ENCODE measurements around the gene FOXP2. TPM values are rescaled to one million over a fixed set of nuclear protein-coding genes. Genes with fewer than 3 reads are reported as not detected.

The FOXP2 gene
- total RNA-seq, 1 donor from 2014 or later, result not detected

DNA sequence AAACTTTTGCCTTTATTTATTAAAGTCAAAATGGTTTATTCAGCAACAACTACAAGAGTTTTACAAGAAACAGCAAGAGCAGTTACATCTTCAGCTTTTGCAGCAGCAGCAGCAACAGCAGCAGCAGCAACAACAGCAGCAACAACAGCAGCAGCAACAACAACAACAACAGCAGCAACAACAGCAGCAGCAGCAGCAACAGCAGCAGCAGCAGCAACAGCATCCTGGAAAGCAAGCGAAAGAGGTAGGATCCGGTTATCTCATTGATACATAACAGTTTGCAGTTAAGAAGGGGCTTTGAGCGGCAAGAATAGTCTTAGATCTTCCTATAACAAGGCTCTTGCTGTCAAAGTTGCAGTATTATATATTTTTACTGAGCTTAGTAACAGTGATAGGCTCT is 215.1 kb downstream of the FOXP2 start:
- no peaks in the 10 kb centered on the region for H3K27me3 Mint-ChIP-seq
- TF ChIP-seq, protein P1, sequence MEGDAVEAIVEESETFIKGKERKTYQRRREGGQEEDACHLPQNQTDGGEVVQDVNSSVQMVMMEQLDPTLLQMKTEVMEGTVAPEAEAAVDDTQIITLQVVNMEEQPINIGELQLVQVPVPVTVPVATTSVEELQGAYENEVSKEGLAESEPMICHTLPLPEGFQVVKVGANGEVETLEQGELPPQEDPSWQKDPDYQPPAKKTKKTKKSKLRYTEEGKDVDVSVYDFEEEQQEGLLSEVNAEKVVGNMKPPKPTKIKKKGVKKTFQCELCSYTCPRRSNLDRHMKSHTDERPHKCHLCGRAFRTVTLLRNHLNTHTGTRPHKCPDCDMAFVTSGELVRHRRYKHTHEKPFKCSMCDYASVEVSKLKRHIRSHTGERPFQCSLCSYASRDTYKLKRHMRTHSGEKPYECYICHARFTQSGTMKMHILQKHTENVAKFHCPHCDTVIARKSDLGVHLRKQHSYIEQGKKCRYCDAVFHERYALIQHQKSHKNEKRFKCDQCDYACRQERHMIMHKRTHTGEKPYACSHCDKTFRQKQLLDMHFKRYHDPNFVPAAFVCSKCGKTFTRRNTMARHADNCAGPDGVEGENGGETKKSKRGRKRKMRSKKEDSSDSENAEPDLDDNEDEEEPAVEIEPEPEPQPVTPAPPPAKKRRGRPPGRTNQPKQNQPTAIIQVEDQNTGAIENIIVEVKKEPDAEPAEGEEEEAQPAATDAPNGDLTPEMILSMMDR (IDR thresholded peaks at IDR 0.05), result no peak
- H3K27ac Mint-ChIP-seq, result no peak overlapping the region
- H3K9me3 Mint-ChIP-seq, result no peaks in the 10 kb centered on the region
- ATAC-seq (ENCODE audit: low read depth), result no peak
- ChIA-PET CTCF (no interaction called here), POLR2A (interaction anchor here (0.6 kb wide), 1 partner anchor 19 kb away, joined by 3 read pairs; no protein-coding TSS in a partner anchor)
- no peak for DNase-seq
- H3K4me1 Mint-ChIP-seq, result no peaks in the 10 kb centered on the region
- H3K36me3 Mint-ChIP-seq (ENCODE audit: low read depth), result no peaks in the 10 kb centered on the region
- no peak overlapping the region for H3K4me3 Mint-ChIP-seq
- intact Hi-C loops (cut with micrococcal nuclease), result no loop called here

DNA sequence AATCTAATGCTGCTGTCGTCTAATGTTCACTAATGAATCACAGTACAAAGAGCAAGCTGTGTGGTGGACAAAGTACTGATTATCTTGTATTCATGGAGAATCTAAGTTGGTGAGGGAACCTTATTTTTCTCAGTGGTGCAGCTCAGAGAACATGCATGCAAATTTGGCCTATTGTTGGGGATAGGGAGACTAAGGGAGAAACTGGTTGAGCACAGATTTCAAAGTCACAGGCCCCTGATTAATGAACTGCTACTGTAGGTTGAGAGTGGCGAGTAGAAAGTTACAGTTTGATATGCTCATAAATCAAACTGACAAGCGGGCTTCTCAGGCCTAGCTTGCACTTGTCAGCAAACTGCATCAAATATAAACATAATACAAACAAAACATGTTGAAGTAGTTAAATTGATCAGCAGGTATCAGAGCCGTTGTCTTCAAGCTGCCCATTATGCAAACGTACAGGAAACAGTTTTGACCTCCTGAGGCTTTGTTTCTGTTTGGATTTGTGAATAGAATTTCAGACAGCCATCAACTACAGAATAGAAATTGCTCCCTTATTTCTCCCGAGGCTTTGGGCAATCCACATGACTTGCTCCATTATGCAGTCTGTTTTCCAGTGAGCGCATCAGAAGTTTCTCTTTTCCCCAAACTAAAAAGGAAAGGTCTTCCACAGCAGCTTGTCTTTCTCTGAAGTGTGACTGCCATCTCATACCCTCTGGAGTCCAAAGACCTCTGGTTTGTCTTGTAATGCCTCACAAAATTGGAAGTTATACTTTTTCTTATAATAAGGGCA is 215.8 kb downstream of the FOXP2 start:
- ATAC-seq (ENCODE audit: low read depth) (no peak), DNase-seq (no peak)
- intact Hi-C loops (cut with micrococcal nuclease), result no loop called here
- no peaks in the 10 kb centered on the region for H3K36me3 Mint-ChIP-seq (ENCODE audit: low read depth)
- ChIA-PET POLR2A (interaction anchor here (0.6 kb wide), 1 partner anchor 19 kb away, joined by 3 read pairs; no protein-coding TSS in a partner anchor), CTCF (no interaction called here)
- H3K4me1 Mint-ChIP-seq, result no peaks in the 10 kb centered on the region
- no peaks in the 10 kb centered on the region for H3K9me3 Mint-ChIP-seq
- no peak overlapping the region for H3K4me3 Mint-ChIP-seq
- H3K27ac Mint-ChIP-seq, result no peak overlapping the region
- TF ChIP-seq, protein P1 (IDR thresholded peaks at IDR 0.05), result no peak
- H3K27me3 Mint-ChIP-seq, result no peaks in the 10 kb centered on the region

DNA sequence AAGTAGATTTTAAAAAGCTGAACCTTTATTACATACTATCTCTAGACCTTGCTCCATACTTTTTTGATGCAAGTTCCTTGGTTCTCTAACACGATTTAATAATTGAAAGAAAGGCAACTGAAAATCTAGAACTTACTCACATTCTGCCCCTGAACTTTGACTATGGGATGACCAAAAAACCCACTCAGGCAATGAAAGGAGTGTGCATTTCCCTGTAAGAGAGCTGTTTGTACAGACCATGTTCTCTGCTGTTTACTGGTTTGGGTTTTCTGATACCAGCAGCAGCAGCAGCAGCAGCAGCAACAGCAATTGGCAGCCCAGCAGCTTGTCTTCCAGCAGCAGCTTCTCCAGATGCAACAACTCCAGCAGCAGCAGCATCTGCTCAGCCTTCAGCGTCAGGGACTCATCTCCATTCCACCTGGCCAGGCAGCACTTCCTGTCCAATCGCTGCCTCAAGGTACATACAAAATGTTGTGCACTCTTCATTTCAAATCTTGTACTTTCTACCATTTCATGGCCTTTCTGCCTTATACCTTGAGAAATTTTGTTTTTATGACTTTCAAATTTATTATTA is 216.7 kb downstream of the FOXP2 start:
- Mint-ChIP-seq H3K9me3 (no peaks in the 10 kb centered on the region), H3K4me1 (no peaks in the 10 kb centered on the region), H3K4me3 (no peak overlapping the region), H3K36me3 (ENCODE audit: low read depth) (no peaks in the 10 kb centered on the region), H3K27ac (no peak overlapping the region), H3K27me3 (no peaks in the 10 kb centered on the region)
- CTCF ChIA-PET, result no interaction called here
- POLR2A ChIA-PET, result no interaction called here
- no peak for DNase-seq
- no peak for ATAC-seq (ENCODE audit: low read depth)
- TF ChIP-seq, protein P1 (IDR thresholded peaks at IDR 0.05), result no peak
- intact Hi-C loops (cut with micrococcal nuclease), result no loop called here

DNA sequence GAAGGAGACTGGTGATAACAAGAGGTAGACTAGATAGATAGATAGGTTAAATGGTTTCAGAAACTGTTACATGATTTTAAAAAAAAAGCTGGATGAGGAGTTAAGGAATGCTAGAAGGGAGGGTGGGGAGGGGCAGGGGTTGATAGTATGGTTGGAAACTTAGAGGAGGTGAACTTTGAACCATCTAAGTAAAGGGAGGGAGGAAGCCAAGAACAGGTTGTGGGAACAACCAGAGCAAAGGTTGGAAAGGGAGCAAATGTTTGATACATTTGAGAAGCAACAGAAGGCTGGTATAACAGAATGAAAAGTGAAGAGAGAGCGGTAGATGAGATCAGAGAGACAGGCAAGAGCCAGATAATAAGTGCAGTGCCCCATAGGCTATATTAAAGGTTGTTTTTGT is 224.8 kb downstream of the FOXP2 start:
- intact Hi-C loops (cut with micrococcal nuclease), result no loop called here
- no peak overlapping the region for H3K4me3 Mint-ChIP-seq
- ChIA-PET POLR2A (no interaction called here), CTCF (no interaction called here)
- H3K36me3 Mint-ChIP-seq (ENCODE audit: low read depth), result no peaks in the 10 kb centered on the region
- no peak overlapping the region for H3K27ac Mint-ChIP-seq
- no peaks in the 10 kb centered on the region for H3K27me3 Mint-ChIP-seq
- H3K9me3 Mint-ChIP-seq, result no peaks in the 10 kb centered on the region
- DNase-seq (no peak), ATAC-seq (ENCODE audit: low read depth) (no peak)
- H3K4me1 Mint-ChIP-seq, result no peaks in the 10 kb centered on the region
- TF ChIP-seq, protein P1 (IDR thresholded peaks at IDR 0.05), result no peak

DNA sequence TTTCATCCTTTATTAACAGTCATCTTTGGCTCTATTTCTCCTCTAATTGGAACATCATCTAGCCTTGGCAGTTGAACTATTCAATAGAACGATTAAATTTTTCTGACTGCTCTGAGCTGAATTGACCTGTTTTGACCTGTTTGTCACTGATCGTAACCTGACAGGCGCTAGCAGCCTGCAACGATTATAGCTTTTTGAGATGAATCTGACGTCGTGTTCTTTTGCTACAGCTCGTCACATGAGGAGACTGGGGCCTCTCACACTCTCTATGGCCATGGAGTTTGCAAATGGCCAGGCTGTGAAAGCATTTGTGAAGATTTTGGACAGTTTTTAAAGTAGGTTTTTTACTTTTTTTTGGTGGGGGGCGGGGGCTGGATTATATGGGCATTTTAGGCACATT is 229.8 kb downstream of the FOXP2 start:
- H3K9me3 Mint-ChIP-seq, result no peaks in the 10 kb centered on the region
- intact Hi-C loops (cut with micrococcal nuclease), result no loop called here
- H3K4me3 Mint-ChIP-seq, result no peak overlapping the region
- POLR2A ChIA-PET, result no interaction called here
- H3K27me3 Mint-ChIP-seq, result no peaks in the 10 kb centered on the region
- H3K27ac Mint-ChIP-seq, result no peak overlapping the region
- no peak for DNase-seq
- H3K36me3 Mint-ChIP-seq (ENCODE audit: low read depth), result no peaks in the 10 kb centered on the region
- no peak for ATAC-seq (ENCODE audit: low read depth)
- TF ChIP-seq, protein P1 (IDR thresholded peaks at IDR 0.05), result no peak
- H3K4me1 Mint-ChIP-seq, result no peaks in the 10 kb centered on the region
- CTCF ChIA-PET, result no interaction called here

Measured in activated B cell treated with CpG ODN at 0.5 μM for 24 hours (primary cell).